ENCODE measurements around the gene BANK1.

The BANK1 gene

GRCh38 chr4:101910786-101911373, 120.3 kb downstream of the BANK1 start:
- no peak for DNase-seq

- no peak for DNase-seq
Measured at GRCh38 chr4:101911616-101912015, 121.1 kb downstream of the BANK1 start.

GRCh38 chr4:101914761-101915160, 124.2 kb downstream of the BANK1 start:
- DNase-seq = no peak

GRCh38 chr4:101919373-101919977, 128.9 kb downstream of the BANK1 start:
- no peak for DNase-seq

GRCh38 chr4:101921370-101921769, 130.8 kb downstream of the BANK1 start:
- no peak for DNase-seq

GRCh38 chr4:101931619-101932018, 141.1 kb downstream of the BANK1 start:
- no peak for DNase-seq

GRCh38 chr4:101933855-101934254, 143.3 kb downstream of the BANK1 start:
- DNase-seq = no peak

- DNase-seq = no peak
Measured at GRCh38 chr4:101938836-101939235, 148.3 kb downstream of the BANK1 start.

- DNase-seq = no peak
Measured at GRCh38 chr4:101941816-101942358, 151.4 kb downstream of the BANK1 start.

- DNase-seq = no peak
Measured at GRCh38 chr4:101942891-101943290, 152.4 kb downstream of the BANK1 start.

GRCh38 chr4:101944649-101945048, 154.1 kb downstream of the BANK1 start:
- DNase-seq = no peak

- DNase-seq = no peak
Measured at GRCh38 chr4:101948055-101948454, 157.5 kb downstream of the BANK1 start.

GRCh38 chr4:101948951-101949350, 158.4 kb downstream of the BANK1 start:
- DNase-seq = no peak

- no peak for DNase-seq
Measured at GRCh38 chr4:101950258-101950979, 159.9 kb downstream of the BANK1 start.

GRCh38 chr4:101952985-101953384, 162.5 kb downstream of the BANK1 start:
- DNase-seq = no peak

GRCh38 chr4:101953949-101954348, 163.4 kb downstream of the BANK1 start:
- no peak for DNase-seq

- DNase-seq = no peak
Measured at GRCh38 chr4:101954351-101954750, 163.8 kb downstream of the BANK1 start.

GRCh38 chr4:101954975-101955678, 164.6 kb downstream of the BANK1 start:
- DNase-seq = no peak

- no peak for DNase-seq
Measured at GRCh38 chr4:101956068-101956825, 165.7 kb downstream of the BANK1 start.

- no peak for DNase-seq
Measured at GRCh38 chr4:101958547-101958946, 168.0 kb downstream of the BANK1 start.

- no peak for DNase-seq
Measured at GRCh38 chr4:101960431-101960830, 169.9 kb downstream of the BANK1 start.

GRCh38 chr4:101961144-101961543, 170.6 kb downstream of the BANK1 start:
- DNase-seq = no peak

All from right forelimb (tissue), 1 donor.